Neural crest cell (in vitro differentiated cells): ENCODE measurements around the gene ATP10D. TPM values are rescaled to one million over a fixed set of nuclear protein-coding genes. Genes with fewer than 3 reads are reported as not detected.

Experiments
- DNase-seq: peaks from one replicate; pipeline ENCODE4 v3.0.0; 2021; ENCODE audit warnings: low read depth, mixed read lengths, low spot score
- H3K27ac Mint-ChIP-seq: one replicate; pipeline ENCODE4 v1.8.0; 2021; ENCODE audit warnings: mild to moderate bottlenecking, mixed read lengths; ENCODE audit not compliant: unreplicated experiment
- H3K27me3 Mint-ChIP-seq: 2 replicates; pipeline ENCODE4 v1.8.0; 2021; ENCODE audit warnings: low read depth, mild to moderate bottlenecking, mixed read lengths
- H3K36me3 Mint-ChIP-seq: 2 replicates; pipeline ENCODE4 v1.8.0; 2021; ENCODE audit warnings: low read depth, mild to moderate bottlenecking, mixed read lengths
- H3K4me1 Mint-ChIP-seq: 2 replicates; pipeline ENCODE4 v1.8.0; 2021; ENCODE audit warnings: mixed read lengths
- H3K4me3 Mint-ChIP-seq: one replicate; pipeline ENCODE4 v1.8.0; 2021; ENCODE audit warnings: mild to moderate bottlenecking, mixed read lengths
- H3K9me3 Mint-ChIP-seq: 2 replicates; pipeline ENCODE4 v1.8.0; 2021; ENCODE audit warnings: mixed read lengths
- CTCF ChIP-seq: fragments of 200-600 bp; sonication (generic); conservative IDR thresholded peaks from 2 replicates; pipeline ENCODE4 v1.5.0; 2021; ENCODE audit warnings: antibody characterized with exemption, mild to moderate bottlenecking
- total RNA-seq: library from RNA; stranded (reverse); gene quantifications from 2 replicates; pipeline ENCODE4 v1.2.1, GENCODE V29; 2021

Gene ATP10D
- total RNA-seq, 1 donor from 2014 or later: 7.9 TPM

GRCh38 chr4:47463235-47463956, 21.7 kb upstream of the ATP10D start, which contains the start of gene COMMD8:
Gene COMMD8 (minus strand): TSS chr4:47463702. CDS start chr4:47463651, 51 bp downstream.
- Mint-ChIP-seq H3K36me3 (peaks cover 6% of the 10 kb centered on the region), H3K4me3 (peak within 1 kb of the TSS; percentile 93), H3K4me1 (peaks cover 30% of the 10 kb centered on the region)

GRCh38 chr4:47465004-47465403, 20.1 kb upstream of the ATP10D start:
- DNase-seq: no peak
- Mint-ChIP-seq H3K36me3 (no peaks in the 10 kb centered on the region), H3K4me3 (peak overlapping the region; percentile 24), H3K9me3 (no peaks in the 10 kb centered on the region), H3K27me3 (no peaks in the 10 kb centered on the region), H3K27ac (no peak overlapping the region), H3K4me1 (peaks cover 30% of the 10 kb centered on the region)
- TF ChIP-seq CTCF: no peak

More at GRCh38 chr4:47463235-47463956, 21.7 kb upstream of the ATP10D start, which contains the start of gene COMMD8:
- TF ChIP-seq CTCF: peak; percentile 52
- H3K27me3 Mint-ChIP-seq: no peaks in the 10 kb centered on the region
- peak; percentile 92 for DNase-seq
- peak within 1 kb of the TSS; percentile 82 for H3K27ac Mint-ChIP-seq
- no peaks in the 10 kb centered on the region for H3K9me3 Mint-ChIP-seq

- no peak for TF ChIP-seq CTCF
- DNase-seq: no peak
- no peaks in the 10 kb centered on the region for H3K9me3 Mint-ChIP-seq
- no peaks in the 10 kb centered on the region for H3K27me3 Mint-ChIP-seq
- no peak overlapping the region for H3K27ac Mint-ChIP-seq
- H3K36me3 Mint-ChIP-seq: no peaks in the 10 kb centered on the region
- peaks cover 26% of the 10 kb centered on the region for H3K4me1 Mint-ChIP-seq
- no peak overlapping the region for H3K4me3 Mint-ChIP-seq
These were observed 18.9 kb upstream of the ATP10D start for GRCh38 chr4:47466056-47466785.

GRCh38 chr4:47468706-47469365, 16.2 kb upstream of the ATP10D start:
- no peak for DNase-seq
- Mint-ChIP-seq H3K4me1 (peaks cover 12% of the 10 kb centered on the region), H3K27me3 (no peaks in the 10 kb centered on the region), H3K36me3 (no peaks in the 10 kb centered on the region), H3K4me3 (no peak overlapping the region), H3K9me3 (no peaks in the 10 kb centered on the region), H3K27ac (no peak overlapping the region)
- TF ChIP-seq CTCF: no peak

GRCh38 chr4:47469951-47470350, 15.1 kb upstream of the ATP10D start:
- no peak overlapping the region for H3K4me3 Mint-ChIP-seq
- H3K9me3 Mint-ChIP-seq: no peaks in the 10 kb centered on the region
- no peaks in the 10 kb centered on the region for H3K36me3 Mint-ChIP-seq
- no peak for DNase-seq
- H3K4me1 Mint-ChIP-seq: peaks cover 10% of the 10 kb centered on the region
- no peaks in the 10 kb centered on the region for H3K27me3 Mint-ChIP-seq
- no peak overlapping the region for H3K27ac Mint-ChIP-seq
- TF ChIP-seq CTCF: no peak
